ENCODE data around the gene CDK10. TPM values are rescaled to one million over a fixed set of nuclear protein-coding genes. Genes with fewer than 3 reads are reported as not detected.

Gene CDK10
- total and polyA plus RNA-seq, 9 of the 15 experiments (the other 6 are each of a cell fraction or from before 2014, with no cell fraction given), result 2.0 to 85.1 (median 40.1) TPM

DNA sequence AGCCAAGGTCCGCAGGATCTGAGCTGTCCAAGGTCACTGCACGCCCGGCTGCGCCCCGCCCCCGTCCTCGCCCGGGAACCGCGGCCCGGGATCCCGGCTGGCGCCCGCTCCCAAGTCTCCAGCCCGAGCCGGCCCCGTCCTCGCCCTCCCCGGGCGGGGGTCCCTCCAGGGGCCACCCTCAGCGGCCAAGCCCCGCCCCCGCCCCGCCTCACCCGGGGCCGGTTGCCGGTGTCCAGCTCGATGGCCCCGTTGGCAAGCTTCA, 34.0 kb downstream of the CDK10 start (continued):
- TF ChIP-seq, protein P1, sequence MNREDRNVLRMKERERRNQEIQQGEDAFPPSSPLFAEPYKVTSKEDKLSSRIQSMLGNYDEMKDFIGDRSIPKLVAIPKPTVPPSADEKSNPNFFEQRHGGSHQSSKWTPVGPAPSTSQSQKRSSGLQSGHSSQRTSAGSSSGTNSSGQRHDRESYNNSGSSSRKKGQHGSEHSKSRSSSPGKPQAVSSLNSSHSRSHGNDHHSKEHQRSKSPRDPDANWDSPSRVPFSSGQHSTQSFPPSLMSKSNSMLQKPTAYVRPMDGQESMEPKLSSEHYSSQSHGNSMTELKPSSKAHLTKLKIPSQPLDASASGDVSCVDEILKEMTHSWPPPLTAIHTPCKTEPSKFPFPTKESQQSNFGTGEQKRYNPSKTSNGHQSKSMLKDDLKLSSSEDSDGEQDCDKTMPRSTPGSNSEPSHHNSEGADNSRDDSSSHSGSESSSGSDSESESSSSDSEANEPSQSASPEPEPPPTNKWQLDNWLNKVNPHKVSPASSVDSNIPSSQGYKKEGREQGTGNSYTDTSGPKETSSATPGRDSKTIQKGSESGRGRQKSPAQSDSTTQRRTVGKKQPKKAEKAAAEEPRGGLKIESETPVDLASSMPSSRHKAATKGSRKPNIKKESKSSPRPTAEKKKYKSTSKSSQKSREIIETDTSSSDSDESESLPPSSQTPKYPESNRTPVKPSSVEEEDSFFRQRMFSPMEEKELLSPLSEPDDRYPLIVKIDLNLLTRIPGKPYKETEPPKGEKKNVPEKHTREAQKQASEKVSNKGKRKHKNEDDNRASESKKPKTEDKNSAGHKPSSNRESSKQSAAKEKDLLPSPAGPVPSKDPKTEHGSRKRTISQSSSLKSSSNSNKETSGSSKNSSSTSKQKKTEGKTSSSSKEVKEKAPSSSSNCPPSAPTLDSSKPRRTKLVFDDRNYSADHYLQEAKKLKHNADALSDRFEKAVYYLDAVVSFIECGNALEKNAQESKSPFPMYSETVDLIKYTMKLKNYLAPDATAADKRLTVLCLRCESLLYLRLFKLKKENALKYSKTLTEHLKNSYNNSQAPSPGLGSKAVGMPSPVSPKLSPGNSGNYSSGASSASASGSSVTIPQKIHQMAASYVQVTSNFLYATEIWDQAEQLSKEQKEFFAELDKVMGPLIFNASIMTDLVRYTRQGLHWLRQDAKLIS (CRISPR knock-in tag; IDR thresholded peaks at IDR 0.05), result peak; percentile 64; the same call in 1 of the 2 replicates
- TF ChIP-seq ZNF589 (CRISPR knock-in tag; IDR thresholded peaks at IDR 0.05; ENCODE audit: low read depth) (no peak), POLR3A (IDR thresholded peaks at IDR 0.05; ENCODE audit: borderline replicate concordance, extremely low read depth, insufficient read depth, insufficient read length) (no peak), CREBBP (IDR thresholded peaks at IDR 0.05; ENCODE audit: low read depth, low read length) (no peak), ELF4 (CRISPR knock-in tag; IDR thresholded peaks at IDR 0.05) (no peak), GATA2 (CRISPR knock-in tag; IDR thresholded peaks at IDR 0.05) (no peak), MEF2A (IDR thresholded peaks at IDR 0.05; ENCODE audit: control insufficient read depth, low read depth, low read length) (no peak), SMC3 (conservative IDR thresholded peaks at IDR 0.05; ENCODE audit: insufficient read depth, low read depth, low read length) (no peak), KDM5B (IDR thresholded peaks at IDR 0.05; ENCODE audit: insufficient replicate concordance, low read depth, low read length) (no peak), NFIC (IDR thresholded peaks at IDR 0.05) (no peak)
